ENCODE results near the gene PIK3R2.

The PIK3R2 gene

GRCh38 chr19:18137242-18137641 is 15.7 kb upstream of the PIK3R2 start:
- TF ChIP-seq GATA3 (IDR thresholded peaks at IDR 0.05; ENCODE audit: low read depth, low read length) (no peak), GATA2 (IDR thresholded peaks at IDR 0.05; ENCODE audit: low read depth, low read length) (no peak)

GRCh38 chr19:18137657-18138339 is 15.2 kb upstream of the PIK3R2 start:
- no peak for TF ChIP-seq GATA3 (IDR thresholded peaks at IDR 0.05; ENCODE audit: low read depth, low read length)
- no peak for TF ChIP-seq GATA2 (IDR thresholded peaks at IDR 0.05; ENCODE audit: low read depth, low read length)

GRCh38 chr19:18140473-18140872 is 12.5 kb upstream of the PIK3R2 start:
- TF ChIP-seq GATA2 (IDR thresholded peaks at IDR 0.05; ENCODE audit: low read depth, low read length) (no peak), GATA3 (IDR thresholded peaks at IDR 0.05; ENCODE audit: low read depth, low read length) (no peak)

- no peak for TF ChIP-seq GATA3 (IDR thresholded peaks at IDR 0.05; ENCODE audit: low read depth, low read length)
- no peak for TF ChIP-seq GATA2 (IDR thresholded peaks at IDR 0.05; ENCODE audit: low read depth, low read length)
These were observed 11.9 kb upstream of the PIK3R2 start for GRCh38 chr19:18141031-18141430.

GRCh38 chr19:18143902-18144301 is 9.1 kb upstream of the PIK3R2 start:
- TF ChIP-seq GATA3 (IDR thresholded peaks at IDR 0.05; ENCODE audit: low read depth, low read length) (no peak), GATA2 (IDR thresholded peaks at IDR 0.05; ENCODE audit: low read depth, low read length) (no peak)

- no peak for TF ChIP-seq GATA3 (IDR thresholded peaks at IDR 0.05; ENCODE audit: low read depth, low read length)
These were observed 8.6 kb upstream of the PIK3R2 start for GRCh38 chr19:18144361-18144760.

GRCh38 chr19:18144906-18145305 is 8.1 kb upstream of the PIK3R2 start:
- TF ChIP-seq GATA2 (IDR thresholded peaks at IDR 0.05; ENCODE audit: low read depth, low read length) (no peak), GATA3 (IDR thresholded peaks at IDR 0.05; ENCODE audit: low read depth, low read length) (no peak)

GRCh38 chr19:18145391-18145999 is 7.5 kb upstream of the PIK3R2 start:
- TF ChIP-seq GATA3 (IDR thresholded peaks at IDR 0.05; ENCODE audit: low read depth, low read length) (no peak), GATA2 (IDR thresholded peaks at IDR 0.05; ENCODE audit: low read depth, low read length) (no peak)

GRCh38 chr19:18147396-18147795 is 5.6 kb upstream of the PIK3R2 start:
- TF ChIP-seq GATA3 (IDR thresholded peaks at IDR 0.05; ENCODE audit: low read depth, low read length) (no peak), GATA2 (IDR thresholded peaks at IDR 0.05; ENCODE audit: low read depth, low read length) (no peak)

- no peak for TF ChIP-seq GATA3 (IDR thresholded peaks at IDR 0.05; ENCODE audit: low read depth, low read length)
- TF ChIP-seq GATA2 (IDR thresholded peaks at IDR 0.05; ENCODE audit: low read depth, low read length): no peak
These were observed 3.4 kb upstream of the PIK3R2 start for GRCh38 chr19:18149596-18149975.

- TF ChIP-seq GATA3 (IDR thresholded peaks at IDR 0.05; ENCODE audit: low read depth, low read length) (no peak), GATA2 (IDR thresholded peaks at IDR 0.05; ENCODE audit: low read depth, low read length) (no peak)
These were observed 2.0 kb upstream of the PIK3R2 start for GRCh38 chr19:18150776-18151624.

- TF ChIP-seq GATA3 (IDR thresholded peaks at IDR 0.05; ENCODE audit: low read depth, low read length) (no peak), GATA2 (IDR thresholded peaks at IDR 0.05; ENCODE audit: low read depth, low read length) (no peak)
These were observed 534 bp upstream of the PIK3R2 start for GRCh38 chr19:18152442-18152816.

GRCh38 chr19:18153556-18154134 is 682 bp downstream of the PIK3R2 start:
- no peak for TF ChIP-seq GATA3 (IDR thresholded peaks at IDR 0.05; ENCODE audit: low read depth, low read length)
- no peak for TF ChIP-seq GATA2 (IDR thresholded peaks at IDR 0.05; ENCODE audit: low read depth, low read length)
